Measurements from ENCODE around the gene LRMDA.

GRCh38 chr10:75779276-75779675 is 347.9 kb downstream of the LRMDA start:
- TF ChIP-seq CTCF (conservative IDR thresholded peaks at IDR 0.05; ENCODE audit: low read length) (no peak), EZH2phosphoT487 (IDR thresholded peaks at IDR 0.05; ENCODE audit: borderline replicate concordance, low read depth, low read length) (no peak)

All from OCI-LY7 (cell line).